ENCODE results near the gene SFXN2.

- TF ChIP-seq, protein P1, sequence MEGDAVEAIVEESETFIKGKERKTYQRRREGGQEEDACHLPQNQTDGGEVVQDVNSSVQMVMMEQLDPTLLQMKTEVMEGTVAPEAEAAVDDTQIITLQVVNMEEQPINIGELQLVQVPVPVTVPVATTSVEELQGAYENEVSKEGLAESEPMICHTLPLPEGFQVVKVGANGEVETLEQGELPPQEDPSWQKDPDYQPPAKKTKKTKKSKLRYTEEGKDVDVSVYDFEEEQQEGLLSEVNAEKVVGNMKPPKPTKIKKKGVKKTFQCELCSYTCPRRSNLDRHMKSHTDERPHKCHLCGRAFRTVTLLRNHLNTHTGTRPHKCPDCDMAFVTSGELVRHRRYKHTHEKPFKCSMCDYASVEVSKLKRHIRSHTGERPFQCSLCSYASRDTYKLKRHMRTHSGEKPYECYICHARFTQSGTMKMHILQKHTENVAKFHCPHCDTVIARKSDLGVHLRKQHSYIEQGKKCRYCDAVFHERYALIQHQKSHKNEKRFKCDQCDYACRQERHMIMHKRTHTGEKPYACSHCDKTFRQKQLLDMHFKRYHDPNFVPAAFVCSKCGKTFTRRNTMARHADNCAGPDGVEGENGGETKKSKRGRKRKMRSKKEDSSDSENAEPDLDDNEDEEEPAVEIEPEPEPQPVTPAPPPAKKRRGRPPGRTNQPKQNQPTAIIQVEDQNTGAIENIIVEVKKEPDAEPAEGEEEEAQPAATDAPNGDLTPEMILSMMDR (IDR thresholded peaks at IDR 0.05; ENCODE audit: poor library complexity) = no peak
- TF ChIP-seq EZH2 (IDR thresholded peaks at IDR 0.05; ENCODE audit: borderline replicate concordance) = no peak
These were observed 50.2 kb downstream of the SFXN2 start for GRCh38 chr10:102764470-102765161.

All from hepatocyte (in vitro differentiated cells).